K562 (cell line): ENCODE data around the gene BAG5. TPM values are rescaled to one million over a fixed set of nuclear protein-coding genes. Genes with fewer than 3 reads are reported as not detected.

ENCODE experiments used
- ATAC-seq: fragments of 200-7000 bp; cut with Tn5 transposase; 3 replicates; pipeline ENCODE4 v1.9.1; 2020; ENCODE audit warnings: moderate library complexity
- BruUV-seq: library from RNA; stranded (reverse); fragments of 400-500 nt; replicated peaks from 2 replicates; lab custom pipeline; 2021; lab: Mats Ljungman, UMichigan
- CTCF ChIA-PET: fragments of 300-600 bp; formaldehyde crosslinking; extraction: SDS; loops from one replicate; lab custom pipeline; 2021; ENCODE audit warnings: low intra/inter-chr PET ratio; lab: Yijun Ruan, JAX
- POLR2A ChIA-PET: fragments of 300-600, 350-650 bp; sonication (Branson Sonifier 250); formaldehyde crosslinking; extraction: SDS; loops from one replicate; lab custom pipeline; 2021; ENCODE audit warnings: antibody characterized with exemption, inconsistent platforms; lab: Yijun Ruan, JAX
- DNase-seq, 4 experiments: peaks; one replicate each; pipeline versions ENCODE4 v3.0.0 to v3.0.0-alpha.2; 2011 to 2018; ENCODE audit warnings: low spot score in 3 of 4, mixed read lengths in 3 of 4; ENCODE audit errors: extremely low read depth in 1 of 4
- FAIRE-seq: peaks from 2 replicates; lab custom pipeline; 2011; peaks lifted over from hg19 to GRCh38; lab: Jason Lieb, UNC
- H2AFZ ChIP-seq: 2 replicates; pipeline ENCODE4 v1.6.0; 2011; ENCODE audit warnings: low read depth, low read length, control low read depth, inconsistent platforms
- H3K27ac ChIP-seq: fragments of 200-600 bp; 3 replicates; pipeline ENCODE4 v1.8.0; 2011; ENCODE audit warnings: low read depth, mild to moderate bottlenecking, control low read depth, inconsistent platforms, low read length, moderate library complexity, mixed read lengths; ENCODE audit errors: extremely low read depth
- H3K27me3 ChIP-seq, 2 experiments: fragments of 300-600 bp in 1 of 2; 2 replicates in 1 of 2; 3 replicates in 1 of 2; pipeline versions ENCODE4 v1.6.0 to v1.8.0; 2011; ENCODE audit warnings: inconsistent platforms in 2 of 2, low read length in 2 of 2, mild to moderate bottlenecking in 1 of 2, mixed read lengths in 1 of 2, moderate library complexity in 1 of 2; ENCODE audit not compliant: control insufficient read depth in 2 of 2, insufficient read depth in 2 of 2
- H3K36me3 ChIP-seq: fragments of 300-600 bp; 3 replicates; pipeline ENCODE4 v1.8.0; 2011; ENCODE audit warnings: mild to moderate bottlenecking, low read length, inconsistent platforms; ENCODE audit not compliant: control insufficient read depth, insufficient read depth
- H3K4me1 ChIP-seq, 2 experiments: fragments of 200-600 bp in 1 of 2; replicated peaks in 1 of 2; 2 replicates in 1 of 2; 3 replicates in 1 of 2; pipeline versions ENCODE4 v1.5.1 to v1.8.0; 2011; ENCODE audit warnings: inconsistent platforms in 2 of 2, low read length in 2 of 2, mild to moderate bottlenecking in 1 of 2, mixed read lengths in 1 of 2, moderate library complexity in 1 of 2; ENCODE audit not compliant: control insufficient read depth in 2 of 2, insufficient read depth in 2 of 2
- H3K4me2 ChIP-seq: 2 replicates; pipeline ENCODE4 v1.6.1; 2011; ENCODE audit warnings: low read length, control low read depth, inconsistent platforms, mixed read lengths; ENCODE audit not compliant: insufficient read depth
- H3K4me3 ChIP-seq: fragments of 200-600 bp; sonication (generic), shearing (Covaris generic); 2 replicates; pipeline ENCODE4 v1.5.1; 2016; ENCODE audit warnings: control low read depth, inconsistent platforms
- H3K79me2 ChIP-seq: fragments of 200-600 bp; 3 replicates; pipeline ENCODE4 v1.8.0; 2011; ENCODE audit warnings: low read length, inconsistent platforms; ENCODE audit not compliant: control insufficient read depth, insufficient read depth
- H3K9ac ChIP-seq, 2 experiments: 2 replicates each; pipeline versions ENCODE4 v1.6.0 to v1.6.1; 2011; ENCODE audit warnings: low read depth in 2 of 2, low read length in 2 of 2, control low read depth in 1 of 2, inconsistent platforms in 1 of 2, mild to moderate bottlenecking in 1 of 2, mixed read lengths in 1 of 2; ENCODE audit not compliant: insufficient read depth in 1 of 2
- H3K9me1 ChIP-seq: one replicate; pipeline ENCODE4 v1.6.0; 2011; ENCODE audit warnings: inconsistent platforms, mild to moderate bottlenecking, low read length, moderate library complexity; ENCODE audit not compliant: control insufficient read depth, insufficient read depth
- H3K9me3 ChIP-seq: replicated peaks from 2 replicates; pipeline ENCODE4 v1.5.1; 2011; ENCODE audit warnings: low read depth, low read length, inconsistent platforms; ENCODE audit not compliant: control insufficient read depth, insufficient read depth
- H4K20me1 ChIP-seq: replicated peaks from 2 replicates; pipeline ENCODE4 v1.6.1; 2011; ENCODE audit warnings: low read length, inconsistent platforms, mixed read lengths; ENCODE audit not compliant: control insufficient read depth, insufficient read depth
- CBX1 ChIP-seq: sonication (generic); IDR thresholded peaks from 2 replicates; pipeline ENCODE4 v1.6.1; 2016; ENCODE audit warnings: antibody characterized with exemption, low read depth, mild to moderate bottlenecking
- COPS2 ChIP-seq: fragments of 450-650 bp; conservative IDR thresholded peaks from 2 replicates; pipeline ENCODE4 v1.6.1; 2016; ENCODE audit warnings: mild to moderate bottlenecking, moderate library complexity
- CTBP1 ChIP-seq: fragments of 450-650 bp; IDR thresholded peaks from 2 replicates; pipeline ENCODE4 v1.6.1; 2016; ENCODE audit warnings: borderline replicate concordance
- CXXC5 ChIP-seq: fragments of 250-450 bp; sonication (Bioruptor Pico); IDR thresholded peaks from 2 replicates; pipeline ENCODE4 v1.8.0; 2022; ENCODE audit warnings: inconsistent platforms, mild to moderate bottlenecking, moderate library complexity
- SMAD2 ChIP-seq: fragments of 150-350 bp; IDR thresholded peaks from 2 replicates; pipeline ENCODE4 v1.6.1; 2014; ENCODE audit warnings: low read depth, mild to moderate bottlenecking, low read length
- SMARCB1 ChIP-seq: IDR thresholded peaks from 2 replicates; pipeline ENCODE4 v1.6.1; 2011; ENCODE audit warnings: improper control_type of control experiment, low read depth; ENCODE audit not compliant: insufficient read length
- SREBF1 ChIP-seq: fragments of 150-350 bp; IDR thresholded peaks from 2 replicates; pipeline ENCODE4 v1.6.1; 2014; ENCODE audit warnings: antibody characterized with exemption, low read depth, low read length, borderline replicate concordance
- ZBED1 ChIP-seq: IDR thresholded peaks from 2 replicates; pipeline ENCODE4 v1.6.1; 2014
- ZBTB7A ChIP-seq: IDR thresholded peaks from 2 replicates; pipeline ENCODE4 v1.6.1; 2011; ENCODE audit warnings: low read depth, mild to moderate bottlenecking, low read length, moderate library complexity, borderline replicate concordance; ENCODE audit not compliant: control insufficient read depth
- ZNF184 ChIP-seq: sonication (generic); formaldehyde crosslinking; IDR thresholded peaks from 2 replicates; pipeline ENCODE4 v1.5.0; 2020; ENCODE audit warnings: missing genetic modification reagents
- ZNF444 ChIP-seq: fragments of 250-450 bp; sonication (Bioruptor Pico); IDR thresholded peaks from 2 replicates; pipeline ENCODE4 v1.4.0; 2020; ENCODE audit warnings: mild to moderate bottlenecking, moderate library complexity
- WGBS: fragments of 100-300 bp; shearing (Covaris generic); methylation state at CpG from one replicate; pipeline ENCODE4 v1.1.6; 2016; ENCODE audit warnings: low coverage, mixed read lengths; ENCODE audit not compliant: insufficient coverage; ENCODE audit errors: missing lambda C conversion rate; 5-methylcytosine and 5-hydroxymethylcytosine counted together
- in situ Hi-C: fragments of 300-500 bp; cut with MboI; formaldehyde crosslinking; loops from 4 replicates; pipeline ENCODE4 v1.15.0; 2018; ENCODE audit warnings: inconsistent platforms, mixed read lengths
- intact Hi-C: fragments of 100-400 bp; cut with micrococcal nuclease; formaldehyde crosslinking; loops from 2 replicates; pipeline ENCODE4 v1.14.2; 2022
- polyA plus RNA-seq, 8 experiments: library from polyadenylated mRNA; depleted of rRNA in 4 of 8; stranded (reverse) in 5 of 8; unstranded in 3 of 8; fragments of >200 nt; fragmentation: Nextera tagmentation in 2 of 8; fragmentation: Illumina TruSeq in 1 of 8; extraction: Ambion mirVana in 2 of 8; extraction: Trizol in 1 of 8; gene quantifications; 2 replicates each; pipeline versions ENCODE4 v1.2.1 to v1.2.3, GENCODE V29; 2011 to 2014; ENCODE audit warnings: inconsistent platforms in 1 of 8, missing spikeins in 1 of 8
- total RNA-seq, 7 experiments: library from RNA; depleted of rRNA in 6 of 7; stranded (reverse); fragments of >200 nt in 6 of 7; fragmentation: Illumina TruSeq in 2 of 7; extraction: Trizol in 2 of 7; gene quantifications; 2 replicates each; pipeline versions ENCODE4 v1.2.1 to v1.2.3, GENCODE V29; 2011 to 2021; ENCODE audit warnings: low replicate concordance in 1 of 7
- TF ChIP-seq, protein P1 (sequence below): sonication (generic); formaldehyde crosslinking; IDR thresholded peaks from 2 replicates; pipeline ENCODE4 v1.8.1; 2023; ENCODE audit warnings: mild to moderate bottlenecking, missing genetic modification reagents
- TF ChIP-seq, protein P2 (sequence below): fragments of 450-650 bp; formaldehyde crosslinking; IDR thresholded peaks from 2 replicates; pipeline ENCODE4 v1.4.0; 2020; ENCODE audit warnings: mild to moderate bottlenecking, moderate library complexity
- TF ChIP-seq, protein P3 (sequence below): fragments of 250-450 bp; sonication (Bioruptor Pico); IDR thresholded peaks from 2 replicates; pipeline ENCODE4 v1.5.1; 2021; ENCODE audit warnings: mild to moderate bottlenecking

Gene BAG5
- total and polyA plus RNA-seq, 9 of the 15 experiments (the other 6 are each of a cell fraction or from before 2014, with no cell fraction given), result 7.9 to 21.4 (median 13.2) TPM

DNA sequence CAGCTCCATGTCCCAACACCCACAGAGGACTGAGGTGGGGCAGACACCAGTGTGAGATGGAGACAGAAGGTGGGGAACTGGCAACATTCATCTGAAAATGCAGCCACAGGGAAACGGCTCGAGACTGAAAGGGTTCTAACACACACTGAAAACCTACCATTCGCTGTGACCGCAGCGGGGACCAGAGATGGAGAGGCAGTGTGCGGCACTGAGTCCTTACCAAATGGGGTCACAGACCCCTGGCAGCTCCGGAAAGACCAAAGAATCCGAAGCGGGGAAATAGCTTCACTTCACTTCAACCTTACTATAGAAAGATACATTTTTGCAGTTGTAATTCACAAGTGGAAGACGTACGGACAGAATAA lies 9.6 kb downstream of the BAG5 start:
- Histone ChIP-seq H3K4me2 (no peak overlapping the region), H3K9me3 (no peaks in the 10 kb centered on the region), H3K4me1 (peaks cover 2 to 46% of the 10 kb centered on the region in 2 experiments; a peak in 4 of 5 replicates), H3K27me3 (no peaks in the 10 kb centered on the region), H3K79me2 (no peaks in the 10 kb centered on the region), H3K27ac (no peak overlapping the region), H2AFZ (no peak overlapping the region), H4K20me1 (no peaks in the 10 kb centered on the region; the same call in 1 of the 2 replicates), H3K9ac (no peak overlapping the region), H3K4me3 (no peak overlapping the region), H3K9me1 (no peaks in the 10 kb centered on the region), H3K36me3 (peaks cover 6% of the 10 kb centered on the region; the same call in 1 of the 3 replicates)
- BruUV-seq, result no TSS peak
- no peak for DNase-seq
- no peak for ATAC-seq
- in situ Hi-C loops, result no loop called here
- 67% methylated on average over 11 of the region's 11 CpGs for WGBS
- TF ChIP-seq ZNF444 (CRISPR knock-in tag) (no peak), SREBF1 (no peak), COPS2 (no peak), CTBP1 (no peak), CXXC5 (no peak), SMAD2 (no peak), ZBED1 (no peak), ZBTB7A (no peak), SMARCB1 (no peak), ZNF184 (no peak), CBX1 (no peak)
- TF ChIP-seq, protein P1, sequence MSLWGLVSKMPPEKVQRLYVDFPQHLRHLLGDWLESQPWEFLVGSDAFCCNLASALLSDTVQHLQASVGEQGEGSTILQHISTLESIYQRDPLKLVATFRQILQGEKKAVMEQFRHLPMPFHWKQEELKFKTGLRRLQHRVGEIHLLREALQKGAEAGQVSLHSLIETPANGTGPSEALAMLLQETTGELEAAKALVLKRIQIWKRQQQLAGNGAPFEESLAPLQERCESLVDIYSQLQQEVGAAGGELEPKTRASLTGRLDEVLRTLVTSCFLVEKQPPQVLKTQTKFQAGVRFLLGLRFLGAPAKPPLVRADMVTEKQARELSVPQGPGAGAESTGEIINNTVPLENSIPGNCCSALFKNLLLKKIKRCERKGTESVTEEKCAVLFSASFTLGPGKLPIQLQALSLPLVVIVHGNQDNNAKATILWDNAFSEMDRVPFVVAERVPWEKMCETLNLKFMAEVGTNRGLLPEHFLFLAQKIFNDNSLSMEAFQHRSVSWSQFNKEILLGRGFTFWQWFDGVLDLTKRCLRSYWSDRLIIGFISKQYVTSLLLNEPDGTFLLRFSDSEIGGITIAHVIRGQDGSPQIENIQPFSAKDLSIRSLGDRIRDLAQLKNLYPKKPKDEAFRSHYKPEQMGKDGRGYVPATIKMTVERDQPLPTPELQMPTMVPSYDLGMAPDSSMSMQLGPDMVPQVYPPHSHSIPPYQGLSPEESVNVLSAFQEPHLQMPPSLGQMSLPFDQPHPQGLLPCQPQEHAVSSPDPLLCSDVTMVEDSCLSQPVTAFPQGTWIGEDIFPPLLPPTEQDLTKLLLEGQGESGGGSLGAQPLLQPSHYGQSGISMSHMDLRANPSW (CRISPR knock-in tag), result no peak
- TF ChIP-seq, protein P2, sequence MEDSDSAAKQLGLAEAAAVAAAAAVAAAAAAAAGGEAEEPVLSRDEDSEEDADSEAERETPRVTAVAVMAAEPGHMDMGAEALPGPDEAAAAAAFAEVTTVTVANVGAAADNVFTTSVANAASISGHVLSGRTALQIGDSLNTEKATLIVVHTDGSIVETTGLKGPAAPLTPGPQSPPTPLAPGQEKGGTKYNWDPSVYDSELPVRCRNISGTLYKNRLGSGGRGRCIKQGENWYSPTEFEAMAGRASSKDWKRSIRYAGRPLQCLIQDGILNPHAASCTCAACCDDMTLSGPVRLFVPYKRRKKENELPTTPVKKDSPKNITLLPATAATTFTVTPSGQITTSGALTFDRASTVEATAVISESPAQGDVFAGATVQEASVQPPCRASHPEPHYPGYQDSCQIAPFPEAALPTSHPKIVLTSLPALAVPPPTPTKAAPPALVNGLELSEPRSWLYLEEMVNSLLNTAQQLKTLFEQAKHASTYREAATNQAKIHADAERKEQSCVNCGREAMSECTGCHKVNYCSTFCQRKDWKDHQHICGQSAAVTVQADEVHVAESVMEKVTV (CRISPR knock-in tag), result no peak
- TF ChIP-seq, protein P3, sequence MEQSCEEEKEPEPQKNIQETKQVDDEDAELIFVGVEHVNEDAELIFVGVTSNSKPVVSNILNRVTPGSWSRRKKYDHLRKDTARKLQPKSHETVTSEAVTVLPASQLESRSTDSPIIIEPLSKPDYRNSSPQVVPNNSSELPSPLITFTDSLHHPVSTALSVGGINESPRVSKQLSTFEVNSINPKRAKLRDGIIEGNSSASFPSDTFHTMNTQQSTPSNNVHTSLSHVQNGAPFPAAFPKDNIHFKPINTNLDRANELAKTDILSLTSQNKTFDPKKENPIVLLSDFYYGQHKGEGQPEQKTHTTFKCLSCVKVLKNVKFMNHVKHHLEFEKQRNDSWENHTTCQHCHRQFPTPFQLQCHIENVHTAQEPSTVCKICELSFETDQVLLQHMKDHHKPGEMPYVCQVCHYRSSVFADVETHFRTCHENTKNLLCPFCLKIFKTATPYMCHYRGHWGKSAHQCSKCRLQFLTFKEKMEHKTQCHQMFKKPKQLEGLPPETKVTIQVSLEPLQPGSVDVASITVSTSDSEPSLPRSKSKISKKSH (CRISPR knock-in tag), result no peak
- no peak for FAIRE-seq
- intact Hi-C loops, result no loop called here
- POLR2A ChIA-PET, result interaction anchor here (0.5 to 0.6 kb wide), 2 partner anchors 14 to 216 kb away, joined by 3 read pairs; no protein-coding TSS in a partner anchor
- CTCF ChIA-PET, result interaction anchor here (0.6 kb wide), 1 partner anchor 177 kb away, joined by 3 read pairs; no protein-coding TSS in a partner anchor
